ENCODE measurements around the gene TMEM120B.

- no peak for TF ChIP-seq CTCF (IDR thresholded peaks at IDR 0.05; ENCODE audit: low read length)
- no peak for TF ChIP-seq EZH2 (optimal IDR thresholded peaks at IDR 0.05; ENCODE audit: low read depth, low read length)
Measured at GRCh38 chr12:121755591-121755990, 43.0 kb downstream of the TMEM120B start.
